Bone marrow (tissue), 2 donors: ENCODE data around the gene DDA1.
"Not testable (repeated sequence)": the region's sequence is repeated elsewhere in the genome, so short reads cannot be mapped to it uniquely, and the experiment has no call there.

Source experiments
- DNase-seq, 2 donors: peaks; one replicate each; lab custom pipeline; 2025; lab: John Stamatoyannopoulos, UW

Gene DDA1

GRCh38 chr19:17309198-17309964 lies at the start of gene DDA1:
DDA1 (plus strand) TSS chr19:17309563; CDS start chr19:17309655, 92 bp downstream.
- DNase-seq = peak; percentile 78 to 99

DNA sequence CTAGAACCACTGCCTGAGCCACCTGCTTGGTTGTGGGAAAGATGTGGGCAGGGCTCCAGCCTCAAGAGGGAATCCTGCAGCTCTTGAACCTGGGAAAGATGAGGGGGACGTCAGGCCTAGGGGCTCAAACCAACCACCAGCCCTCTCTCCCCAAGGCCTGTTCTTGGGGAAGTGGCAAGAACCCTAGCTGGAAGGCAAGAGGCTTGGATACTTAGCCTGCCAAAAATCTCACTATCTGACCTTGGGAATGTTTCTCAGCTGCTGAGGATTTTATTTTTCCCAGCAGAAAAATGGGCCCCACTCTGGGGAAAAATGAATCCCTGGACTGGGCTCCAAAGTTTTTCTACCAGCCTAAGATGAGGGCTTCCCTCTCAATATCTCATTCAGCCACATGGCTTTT lies 49.4 kb upstream of the DDA1 start:
- DNase-seq = no peak

DNA sequence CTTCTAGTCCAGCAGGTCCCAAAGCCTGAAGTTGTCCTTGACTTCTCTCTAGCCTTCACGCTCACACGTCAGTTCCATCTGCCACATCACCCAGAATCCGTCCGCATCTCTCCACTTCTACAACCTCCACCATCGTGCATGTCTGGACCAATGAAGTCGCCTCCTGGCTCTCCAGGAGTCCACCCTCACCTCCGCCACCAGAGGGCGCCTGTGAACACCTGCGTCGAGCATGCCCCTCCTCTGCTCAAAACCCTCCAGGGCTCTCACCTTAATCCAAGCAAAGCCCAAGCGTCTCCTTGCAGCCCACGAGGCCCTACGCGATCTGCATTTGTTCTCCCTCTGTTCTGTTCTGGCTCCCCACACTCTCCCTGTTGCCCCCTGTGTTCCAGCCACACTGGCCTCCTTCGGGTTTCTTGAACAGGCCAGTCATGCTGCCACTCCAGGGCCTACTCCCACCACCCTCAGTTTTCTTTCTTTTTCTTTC lies 48.5 kb upstream of the DDA1 start:
- peak; percentile 66 to 84 for DNase-seq

GRCh38 chr19:17262557-17262956 lies 46.8 kb upstream of the DDA1 start:
- DNase-seq = no peak

DNA sequence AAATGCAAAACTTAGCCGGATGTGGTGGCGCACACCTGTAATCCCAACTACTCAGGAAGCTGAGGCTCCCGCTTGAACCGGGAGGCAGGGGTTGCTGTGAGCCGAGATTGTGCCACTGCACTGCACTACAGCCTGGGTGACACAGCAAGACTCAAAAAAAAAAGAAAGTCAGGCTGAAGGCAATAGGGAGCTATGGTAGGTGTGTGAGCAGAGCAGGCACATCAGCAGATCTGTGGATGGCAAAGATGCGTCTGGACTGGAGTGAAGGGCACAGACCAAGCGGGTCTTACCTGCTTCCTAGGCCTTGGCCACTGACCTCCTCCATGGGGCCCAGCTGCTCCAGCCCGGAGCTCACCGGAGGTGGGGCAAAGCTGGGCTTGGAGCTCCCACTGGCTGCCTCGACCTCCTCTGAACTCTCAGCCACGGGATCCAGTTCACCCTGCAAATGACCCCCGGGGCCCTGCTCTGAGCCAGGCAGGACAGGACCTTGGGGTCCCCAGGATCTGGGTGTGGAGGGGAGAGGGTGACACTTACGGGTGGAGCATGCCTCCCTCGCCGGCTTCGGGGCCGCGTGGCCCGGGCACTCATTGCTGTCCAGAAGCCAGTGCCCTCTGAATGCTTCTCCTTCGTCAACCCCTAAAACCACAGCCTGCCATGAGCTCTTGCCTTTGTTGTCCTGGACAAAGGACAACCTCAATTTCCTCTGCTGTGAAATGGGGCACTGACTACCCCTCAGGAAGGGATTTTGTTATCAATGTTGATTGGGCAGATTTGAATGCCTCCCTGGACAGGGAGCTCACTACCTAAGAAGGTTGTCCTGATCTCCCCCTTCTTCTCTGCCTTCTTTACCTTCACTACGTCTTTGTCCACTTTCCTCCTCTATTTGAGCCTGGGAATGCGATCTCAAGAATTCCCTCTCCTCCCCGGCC lies 45.4 kb upstream of the DDA1 start:
- no peak for DNase-seq

- DNase-seq = no peak
These were observed 44.8 kb upstream of the DDA1 start, which contains the start of gene USHBP1 for GRCh38 chr19:17264641-17264979. USHBP1 (minus strand) TSS chr19:17264745; CDS start chr19:17264299, 446 bp downstream.

DNA sequence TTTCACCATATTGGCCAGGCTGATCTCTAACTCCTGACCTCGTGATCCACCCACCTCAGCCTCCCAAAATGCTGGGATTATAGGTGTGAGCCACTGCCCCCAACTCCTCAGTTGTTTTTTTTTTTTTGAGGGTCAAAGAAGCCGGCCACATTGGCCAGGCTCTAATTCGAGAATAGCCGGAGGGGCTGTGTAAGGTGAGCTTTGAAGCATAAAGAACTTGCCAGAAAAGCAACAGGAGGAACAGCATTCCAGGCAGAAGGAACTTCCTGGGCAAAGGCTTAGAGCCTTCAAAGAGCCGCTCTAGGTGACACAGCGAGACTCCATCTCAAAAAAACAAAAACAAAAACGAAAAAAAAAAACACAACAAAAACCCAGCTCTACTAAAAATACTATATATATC lies 43.3 kb upstream of the DDA1 start:
- DNase-seq = no peak

- DNase-seq = peak in 1 of 2 donors; percentile 65
These were observed 42.8 kb upstream of the DDA1 start for GRCh38 chr19:17266589-17266974.

- peak; percentile 76 to 100 for DNase-seq
These were observed 42.2 kb upstream of the DDA1 start, which contains the start of gene BABAM1 for GRCh38 chr19:17266975-17267788. BABAM1 (plus strand) TSS chr19:17267443; CDS start chr19:17268807, 1,364 bp downstream.

DNA sequence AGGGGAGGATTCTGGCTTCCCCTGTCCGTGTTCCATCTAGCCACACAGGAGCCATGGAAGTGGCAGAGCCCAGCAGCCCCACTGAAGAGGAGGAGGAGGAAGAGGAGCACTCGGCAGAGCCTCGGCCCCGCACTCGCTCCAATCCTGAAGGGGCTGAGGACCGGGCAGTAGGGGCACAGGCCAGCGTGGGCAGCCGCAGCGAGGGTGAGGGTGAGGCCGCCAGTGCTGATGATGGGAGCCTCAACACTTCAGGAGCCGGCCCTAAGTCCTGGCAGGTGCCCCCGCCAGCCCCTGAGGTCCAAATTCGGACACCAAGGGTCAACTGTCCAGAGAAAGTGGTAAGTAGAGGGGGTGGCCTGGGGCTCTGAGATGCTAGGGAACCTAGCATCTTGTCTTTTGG lies 40.6 kb upstream of the DDA1 start:
- no peak for DNase-seq

GRCh38 chr19:17274892-17275291 lies 34.5 kb upstream of the DDA1 start:
- not testable (repeated sequence) for DNase-seq

DNA sequence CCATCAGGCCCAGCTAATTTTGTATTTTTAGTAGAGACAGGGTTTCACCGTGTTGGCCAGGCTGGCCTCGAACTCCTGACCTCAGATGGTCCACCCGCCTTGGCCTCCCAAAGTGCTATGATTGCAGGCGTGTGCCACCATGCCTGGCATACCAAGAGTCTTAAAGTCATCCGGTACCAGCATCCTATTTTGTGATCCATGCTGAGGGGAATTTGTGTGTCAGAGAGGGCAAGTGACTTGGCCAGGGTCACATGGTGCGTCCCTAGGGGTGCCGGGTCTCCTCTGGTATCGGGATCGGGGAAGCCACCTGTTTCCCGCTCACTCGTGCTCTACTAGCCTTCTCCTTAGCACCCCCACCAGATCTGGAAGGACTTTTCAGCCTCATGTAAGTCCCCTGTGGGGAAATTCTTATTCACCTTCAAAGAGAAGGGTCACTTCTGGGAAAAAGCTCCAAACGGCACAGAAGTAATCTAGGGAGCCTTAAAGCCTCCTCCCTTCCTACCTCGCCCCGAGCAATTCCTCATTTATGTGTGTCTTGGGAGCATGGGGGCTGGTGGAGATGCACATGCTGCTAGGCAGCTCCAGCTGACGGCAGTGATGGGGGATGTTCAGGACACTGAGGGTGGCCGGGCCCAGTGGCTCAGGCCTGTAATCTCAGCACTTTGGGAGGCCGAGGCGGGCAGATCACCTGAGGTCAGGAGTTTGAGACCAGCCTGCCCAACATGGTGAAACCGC lies 33.8 kb upstream of the DDA1 start:
- no peak for DNase-seq

DNA sequence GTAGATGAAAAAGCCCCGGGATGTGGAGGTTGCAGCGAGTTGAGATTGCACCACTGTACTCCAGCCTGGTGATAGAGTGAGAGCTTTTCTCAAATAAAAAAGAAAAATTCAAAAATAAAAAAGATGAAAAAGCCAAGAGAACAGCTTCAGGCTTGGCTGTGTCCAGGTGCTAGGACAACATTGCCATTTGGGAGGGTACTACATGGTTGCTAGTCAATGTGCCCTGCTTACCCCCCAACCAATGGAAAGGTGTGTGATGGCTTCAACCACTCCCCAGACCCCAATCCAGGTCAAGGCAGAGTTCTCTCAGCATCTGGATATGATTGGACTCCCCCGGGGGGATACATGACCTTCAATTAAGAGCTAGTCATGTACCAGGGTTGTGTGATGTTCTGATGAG lies 29.9 kb upstream of the DDA1 start:
- DNase-seq = no peak

DNA sequence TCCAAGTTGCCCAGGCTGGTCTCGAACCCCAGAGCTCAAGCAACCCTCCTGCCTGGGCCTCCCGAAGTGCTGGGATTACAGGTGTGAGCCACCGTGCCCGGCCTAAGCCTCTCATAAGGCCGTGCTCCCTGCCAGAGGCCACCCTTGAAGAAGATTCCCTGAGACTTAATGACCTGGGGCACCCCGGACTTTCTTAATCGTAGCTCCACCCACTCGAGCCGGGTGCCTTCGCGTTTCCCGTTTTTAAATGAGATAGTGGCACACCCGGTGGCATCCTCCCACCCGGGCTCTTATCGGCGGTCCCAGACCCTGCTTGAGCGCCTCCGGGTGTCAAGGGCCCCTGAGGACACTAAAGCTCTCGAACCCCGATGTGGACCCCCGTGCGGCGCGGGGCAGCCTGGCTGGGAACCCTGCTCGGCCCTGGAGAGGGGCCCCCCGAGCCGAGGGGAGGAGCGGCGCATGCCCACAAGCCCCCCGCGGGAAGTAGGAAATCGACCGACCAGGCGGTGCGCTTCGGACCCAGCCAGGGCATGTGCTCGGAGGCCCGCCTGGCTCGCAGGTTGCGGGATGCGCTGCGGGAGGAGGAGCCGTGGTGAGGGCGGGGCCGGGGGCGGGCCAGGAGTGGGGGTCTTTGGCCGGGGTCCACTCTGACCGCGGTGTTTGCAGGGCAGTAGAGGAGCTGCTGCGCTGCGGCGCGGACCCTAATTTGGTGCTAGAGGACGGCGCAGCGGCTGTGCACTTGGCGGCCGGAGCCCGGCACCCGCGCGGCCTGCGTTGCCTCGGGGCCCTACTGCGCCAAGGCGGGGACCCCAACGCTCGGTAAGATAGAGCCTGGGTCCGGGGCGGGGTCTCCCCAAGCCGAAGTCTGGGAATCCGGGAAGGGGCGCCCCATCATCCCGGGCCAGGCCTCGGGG lies 27.7 kb upstream of the DDA1 start, which contains the start of gene ANKLE1:
ANKLE1 (plus strand) TSS at position 511 of the 914 bp plus-strand sequence; CDS start at position 531, 20 bp downstream.
- DNase-seq = peak; percentile 35 to 74

- peak; percentile 59 to 60 for DNase-seq
These were observed 26.8 kb upstream of the DDA1 start for GRCh38 chr19:17282488-17283125.

DNA sequence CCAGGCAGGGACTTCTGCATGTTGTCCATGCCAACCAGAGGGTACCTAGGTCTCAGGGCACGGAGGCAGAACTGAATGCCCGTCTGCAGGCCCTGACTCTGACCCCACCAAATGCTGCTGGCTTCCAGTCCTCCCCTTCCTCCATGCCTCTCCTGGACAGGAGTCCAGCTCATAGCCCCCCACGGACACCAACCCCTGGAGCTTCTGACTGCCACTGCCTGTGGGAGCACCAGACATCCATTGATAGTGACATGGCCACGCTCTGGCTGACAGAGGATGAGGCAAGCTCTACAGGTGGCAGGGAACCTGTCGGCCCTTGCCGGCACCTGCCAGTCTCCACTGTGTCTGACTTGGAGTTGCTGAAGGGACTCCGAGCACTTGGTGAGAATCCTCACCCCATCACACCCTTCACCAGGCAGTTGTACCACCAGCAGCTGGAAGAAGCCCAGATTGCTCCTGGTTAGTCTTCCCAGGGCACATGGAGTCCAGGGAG lies 25.8 kb upstream of the DDA1 start:
- DNase-seq = no peak

GRCh38 chr19:17285415-17286135 lies 23.8 kb upstream of the DDA1 start:
- DNase-seq = no peak

GRCh38 chr19:17286263-17286662 lies 23.1 kb upstream of the DDA1 start:
- DNase-seq = no peak

GRCh38 chr19:17286752-17287151 lies 22.6 kb upstream of the DDA1 start:
- DNase-seq = no peak
